Lower leg skin (tissue), 4 donors: ENCODE data around the gene ZBTB17. TPM values are rescaled to one million over a fixed set of nuclear protein-coding genes. Genes with fewer than 3 reads are reported as not detected.

Experiments
- DNase-seq, 2 donors: peaks; one replicate each; pipeline ENCODE4 v3.0.0-alpha.2; 2019; ENCODE audit warnings: low spot score in 2 of 2
- H3K4me3 ChIP-seq: fragments of 200-600 bp; sonication (generic); 2 replicates; pipeline ENCODE4 v1.5.1; 2017; ENCODE audit warnings: mild to moderate bottlenecking, low read depth; ENCODE audit not compliant: poor library complexity, severe bottlenecking
- CTCF ChIP-seq, 3 donors: fragments of 450-650 bp; IDR thresholded peaks; one replicate each; pipeline ENCODE4 v1.5.1; 2016; ENCODE audit warnings: antibody characterized with exemption in 3 of 3, mild to moderate bottlenecking in 3 of 3, moderate library complexity in 2 of 3
- POLR2A ChIP-seq, 2 donors: fragments of 450-650 bp; IDR thresholded peaks; one replicate each; pipeline ENCODE4 v1.6.1; 2016 to 2017; ENCODE audit warnings: antibody characterized with exemption in 2 of 2, mild to moderate bottlenecking in 1 of 2, moderate library complexity in 1 of 2
- WGBS, 2 donors: methylation state at CpG; one replicate each; pipeline ENCODE4 v1.1.5; 2018; 5-methylcytosine and 5-hydroxymethylcytosine counted together
- intact Hi-C: fragments of 100-400 bp; cut with DNase I; formaldehyde crosslinking; loops from one replicate; pipeline ENCODE4 v1.15.0; 2023; ENCODE audit warnings: low total_unique reads
- total RNA-seq, 4 donors: library from RNA; depleted of rRNA; stranded (reverse); fragments of >200 nt; gene quantifications; one replicate each; pipeline ENCODE4 v1.1.0, GENCODE V29; 2016

Gene ZBTB17
- total RNA-seq, 4 donors from 2014 or later: 25.9 to 42.4 (median 29.3) TPM

DNA sequence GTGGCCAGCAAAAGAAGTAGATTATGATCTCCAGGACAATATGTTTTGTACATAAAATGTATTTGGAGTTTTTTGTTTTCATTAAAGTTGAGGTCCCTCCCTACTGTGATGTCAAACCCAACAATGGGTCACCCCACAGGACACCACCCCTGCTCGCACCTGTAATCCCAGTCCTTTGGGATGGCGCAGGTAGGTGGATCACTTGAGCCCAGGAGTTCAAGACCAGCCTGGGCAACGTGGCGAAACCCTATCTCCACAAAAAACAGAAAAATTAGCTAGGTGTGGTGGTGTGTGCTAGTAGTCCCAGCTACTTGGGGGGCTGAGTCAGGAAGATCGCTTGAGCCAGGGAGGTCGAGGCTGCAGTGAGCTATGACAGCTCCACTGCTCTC, 9.0 kb downstream of the ZBTB17 start:
- TF ChIP-seq CTCF (IDR thresholded peaks at IDR 0.05) (no peak), POLR2A (IDR thresholded peaks at IDR 0.05) (no peak)
- 95 to 96% methylated on average over 6 of the region's 6 CpGs for WGBS, 2 donors
- peak in 1 of 2 donors; percentile 70 for DNase-seq

GRCh38 chr1:15966081-15966955, 9.6 kb downstream of the ZBTB17 start:
- WGBS, 2 donors: 47 to 54% methylated on average over 18 of the region's 18 CpGs

More for the DNA sequence above, 9.0 kb downstream of the ZBTB17 start:
- intact Hi-C loops: no loop called here
- H3K4me3 ChIP-seq: no peak overlapping the region

GRCh38 chr1:15965228-15965767, 10.6 kb downstream of the ZBTB17 start:
- TF ChIP-seq POLR2A (IDR thresholded peaks at IDR 0.05) (no peak), CTCF (IDR thresholded peaks at IDR 0.05) (no peak)
- H3K4me3 ChIP-seq: no peak overlapping the region
- WGBS, 2 donors: 34 to 43% methylated on average over 7 of the region's 7 CpGs
- DNase-seq: peak; percentile 50 to 87
- intact Hi-C loops: no loop called here

More at GRCh38 chr1:15966081-15966955, 9.6 kb downstream of the ZBTB17 start:
- intact Hi-C loops: no loop called here
- H3K4me3 ChIP-seq: no peak overlapping the region
- DNase-seq: peak; percentile 54 to 85
- TF ChIP-seq POLR2A (IDR thresholded peaks at IDR 0.05) (no peak), CTCF (IDR thresholded peaks at IDR 0.05) (no peak)

- WGBS, 2 donors: 59 to 63% methylated on average over 10 of the region's 10 CpGs
- DNase-seq: peak in 1 of 2 donors; percentile 82
- TF ChIP-seq POLR2A (IDR thresholded peaks at IDR 0.05): no peak
- no peak for TF ChIP-seq CTCF (IDR thresholded peaks at IDR 0.05)
- H3K4me3 ChIP-seq: no peak overlapping the region
- intact Hi-C loops: no loop called here
Observed at GRCh38 chr1:15963968-15964648, 11.8 kb downstream of the ZBTB17 start.

GRCh38 chr1:15963363-15963967, 12.4 kb downstream of the ZBTB17 start:
- intact Hi-C loops: no loop called here
- no peak overlapping the region for H3K4me3 ChIP-seq
- DNase-seq: no peak
- TF ChIP-seq POLR2A (IDR thresholded peaks at IDR 0.05): no peak
- TF ChIP-seq CTCF (IDR thresholded peaks at IDR 0.05): no peak
